Stimulated activated CD4-positive, alpha-beta T cell treated with anti-CD3 and anti-CD28 coated beads, Interleukin-2, amount 100 ng/mL, for 4 hours (primary cell): Measurements from ENCODE around the gene TGM2.

ENCODE experiments used
- DNase-seq: peaks from one replicate; pipeline ENCODE4 v3.0.0-alpha.2; 2020; ENCODE audit warnings: low read depth

TGM2 gene

GRCh38 chr20:38144598-38144973 lies 20.5 kb downstream of the TGM2 start:
- DNase-seq, result no peak

GRCh38 chr20:38143646-38144554 lies 21.2 kb downstream of the TGM2 start:
- no peak for DNase-seq

GRCh38 chr20:38143238-38143645 lies 21.8 kb downstream of the TGM2 start:
- no peak for DNase-seq

- no peak for DNase-seq
These were observed 23.1 kb downstream of the TGM2 start for GRCh38 chr20:38141889-38142494.

GRCh38 chr20:38141204-38141888 lies 23.7 kb downstream of the TGM2 start:
- no peak for DNase-seq

GRCh38 chr20:38139977-38140753 lies 24.9 kb downstream of the TGM2 start:
- no peak for DNase-seq

GRCh38 chr20:38139156-38139912 lies 25.7 kb downstream of the TGM2 start:
- DNase-seq, result no peak

GRCh38 chr20:38138086-38138778 lies 26.8 kb downstream of the TGM2 start:
- no peak for DNase-seq

- no peak for DNase-seq
These were observed 27.5 kb downstream of the TGM2 start for GRCh38 chr20:38137441-38138037.

- no peak for DNase-seq
These were observed 28.4 kb downstream of the TGM2 start for GRCh38 chr20:38136421-38137245.

- no peak for DNase-seq
These were observed 29.2 kb downstream of the TGM2 start for GRCh38 chr20:38135651-38136420.

GRCh38 chr20:38135271-38135650 lies 29.8 kb downstream of the TGM2 start:
- DNase-seq, result no peak

- DNase-seq, result no peak
These were observed 30.4 kb downstream of the TGM2 start for GRCh38 chr20:38134427-38135270.

GRCh38 chr20:38133680-38134426 lies 31.2 kb downstream of the TGM2 start:
- no peak for DNase-seq

GRCh38 chr20:38132910-38133501 lies 32.1 kb downstream of the TGM2 start:
- no peak for DNase-seq

- no peak for DNase-seq
These were observed 32.7 kb downstream of the TGM2 start for GRCh38 chr20:38132156-38132909.
